ENCODE data around the gene ATP2C2. TPM values are rescaled to one million over a fixed set of nuclear protein-coding genes. Genes with fewer than 3 reads are reported as not detected.

The ATP2C2 gene
- total RNA-seq, 1 donor, result not detected

DNA sequence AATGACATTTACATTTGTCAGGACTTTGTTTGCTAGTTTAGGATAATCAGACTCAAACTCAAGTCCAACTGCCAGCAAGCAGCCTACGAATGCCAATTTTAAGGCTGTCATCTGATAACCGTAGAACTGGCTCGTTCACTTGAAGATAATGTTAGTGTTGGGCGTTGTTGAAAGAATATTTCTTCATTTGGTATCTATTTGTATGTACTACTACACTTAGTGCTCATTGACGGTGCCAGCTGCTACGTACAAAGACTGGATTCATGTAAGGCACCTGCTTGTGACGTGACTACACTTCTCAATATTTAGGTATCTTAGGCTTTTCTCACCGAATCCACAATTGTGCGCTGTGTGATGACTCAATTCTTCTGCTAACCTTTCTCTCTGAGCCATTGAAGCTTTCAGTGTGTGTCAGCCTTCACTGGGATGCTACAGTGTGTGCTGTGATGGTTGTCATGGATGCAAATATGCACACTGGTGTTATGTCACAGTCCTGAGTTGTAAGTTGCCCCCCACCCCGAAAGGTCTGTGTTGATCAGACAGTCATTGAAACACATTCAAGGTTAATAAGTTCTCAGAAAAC lies 5.7 kb downstream of the ATP2C2 start:
- TF ChIP-seq CTCF (IDR thresholded peaks at IDR 0.05; ENCODE audit: extremely low read depth, low read depth, low read length), result no peak
- peaks cover 25% of the 10 kb centered on the region for H3K27me3 ChIP-seq (ENCODE audit: insufficient read depth, low read length)

GRCh38 chr16:84378099-84378498 lies 9.8 kb downstream of the ATP2C2 start:
- Histone ChIP-seq H4K20me1 (ENCODE audit: insufficient read depth, low read length) (no peaks in the 10 kb centered on the region), H3K4me3 (ENCODE audit: insufficient read depth, low read length) (no peak overlapping the region), H3K4me2 (ENCODE audit: insufficient read depth, low read length) (no peak overlapping the region), H2AFZ (ENCODE audit: low read length) (no peak overlapping the region), H3K79me2 (ENCODE audit: insufficient read depth, low read length) (no peaks in the 10 kb centered on the region), H3K9me3 (ENCODE audit: low read depth, low read length) (no peaks in the 10 kb centered on the region), H3K27me3 (ENCODE audit: insufficient read depth, low read length) (peaks cover 11% of the 10 kb centered on the region), H3K27ac (ENCODE audit: low read depth, low read length) (no peak overlapping the region), H3K4me1 (ENCODE audit: insufficient read depth, low read length) (no peaks in the 10 kb centered on the region), H3K36me3 (ENCODE audit: insufficient read depth, low read length) (no peaks in the 10 kb centered on the region)
- no peak for TF ChIP-seq CTCF (IDR thresholded peaks at IDR 0.05; ENCODE audit: extremely low read depth, low read depth, low read length)
- DNase-seq (ENCODE audit: insufficient read length, low spot score, missing footprints), result no peak

More for the DNA sequence above, 5.7 kb downstream of the ATP2C2 start:
- Histone ChIP-seq H3K79me2 (ENCODE audit: insufficient read depth, low read length) (no peaks in the 10 kb centered on the region), H3K4me1 (ENCODE audit: insufficient read depth, low read length) (no peaks in the 10 kb centered on the region), H3K4me2 (ENCODE audit: insufficient read depth, low read length) (no peak overlapping the region), H2AFZ (ENCODE audit: low read length) (no peak overlapping the region), H3K4me3 (ENCODE audit: insufficient read depth, low read length) (no peak overlapping the region), H3K27ac (ENCODE audit: low read depth, low read length) (no peak overlapping the region), H4K20me1 (ENCODE audit: insufficient read depth, low read length) (no peaks in the 10 kb centered on the region), H3K9me3 (ENCODE audit: low read depth, low read length) (no peaks in the 10 kb centered on the region), H3K36me3 (ENCODE audit: insufficient read depth, low read length) (no peaks in the 10 kb centered on the region)
- DNase-seq (ENCODE audit: insufficient read length, low spot score, missing footprints), result peak; percentile 29

GRCh38 chr16:84378567-84378966 lies 10.2 kb downstream of the ATP2C2 start:
- Histone ChIP-seq H3K79me2 (ENCODE audit: insufficient read depth, low read length) (no peaks in the 10 kb centered on the region), H4K20me1 (ENCODE audit: insufficient read depth, low read length) (no peaks in the 10 kb centered on the region)

More at GRCh38 chr16:84378567-84378966, 10.2 kb downstream of the ATP2C2 start:
- TF ChIP-seq CTCF (IDR thresholded peaks at IDR 0.05; ENCODE audit: extremely low read depth, low read depth, low read length), result no peak
- no peaks in the 10 kb centered on the region for H3K36me3 ChIP-seq (ENCODE audit: insufficient read depth, low read length)
- H2AFZ ChIP-seq (ENCODE audit: low read length), result no peak overlapping the region
- no peak overlapping the region for H3K4me2 ChIP-seq (ENCODE audit: insufficient read depth, low read length)
- no peak overlapping the region for H3K27ac ChIP-seq (ENCODE audit: low read depth, low read length)
- H3K4me1 ChIP-seq (ENCODE audit: insufficient read depth, low read length), result no peaks in the 10 kb centered on the region
- peak; percentile 4 for DNase-seq (ENCODE audit: insufficient read length, low spot score, missing footprints)
- H3K4me3 ChIP-seq (ENCODE audit: insufficient read depth, low read length), result no peak overlapping the region
- peaks cover 11% of the 10 kb centered on the region for H3K27me3 ChIP-seq (ENCODE audit: insufficient read depth, low read length)
- no peaks in the 10 kb centered on the region for H3K9me3 ChIP-seq (ENCODE audit: low read depth, low read length)

Measured in osteoblast (primary cell).